GM12874 (cell line): ENCODE results near the gene FOXI1.

Source experiments
- CTCF ChIP-seq: IDR thresholded peaks from 2 replicates; pipeline ENCODE4 v1.5.1; 2011; ENCODE audit warnings: low read depth, mild to moderate bottlenecking, control low read depth, low read length, moderate library complexity; ENCODE audit not compliant: insufficient read depth

FOXI1 gene

GRCh38 chr5:170154744-170155143 is 49.0 kb downstream of the FOXI1 start:
- no peak for TF ChIP-seq CTCF

GRCh38 chr5:170155771-170156170 is 50.1 kb downstream of the FOXI1 start:
- no peak for TF ChIP-seq CTCF

GRCh38 chr5:170159101-170159698 is 53.5 kb downstream of the FOXI1 start:
- no peak for TF ChIP-seq CTCF
